Caki2 (cell line): ENCODE results near the gene HERC4. TPM values are rescaled to one million over a fixed set of nuclear protein-coding genes. Genes with fewer than 3 reads are reported as not detected.
"Not testable (repeated sequence)": the region's sequence is repeated elsewhere in the genome, so short reads cannot be mapped to it uniquely, and the experiment has no call there.

ENCODE experiments used
- DNase-seq: peaks from one replicate; pipeline ENCODE4 v3.0.0-alpha.2; 2015; ENCODE audit warnings: low read depth
- in situ Hi-C: cut with HindIII; loops from 2 replicates; pipeline ENCODE4 v1.10.0; 2016; ENCODE audit warnings: low sequenced_read_pairs, low pct_unique_long_range_greater_than_20kb, mixed read lengths
- total RNA-seq: library from RNA; depleted of rRNA; stranded (reverse); fragments of >200 nt; shearing (Covaris generic); gene quantifications from 2 replicates; pipeline ENCODE4 v1.2.3, GENCODE V29; 2014; ENCODE audit warnings: low replicate concordance

Gene HERC4
- total RNA-seq, 1 experiment from 2014 or later, result 10.4 TPM

- in situ Hi-C loops, result no loop called here
- DNase-seq, result peak; percentile 72
Measured at GRCh38 chr10:68096913-68097516, 21.9 kb upstream of the HERC4 start.

- DNase-seq, result peak; percentile 33
- in situ Hi-C loops, result no loop called here
Measured at GRCh38 chr10:68095153-68095552, 20.1 kb upstream of the HERC4 start.

GRCh38 chr10:68092512-68092911, 17.4 kb upstream of the HERC4 start:
- no peak for DNase-seq
- in situ Hi-C loops, result no loop called here

GRCh38 chr10:68090586-68090985, 15.5 kb upstream of the HERC4 start:
- in situ Hi-C loops, result no loop called here
- no peak for DNase-seq

GRCh38 chr10:68088740-68089139, 13.7 kb upstream of the HERC4 start:
- DNase-seq, result no peak
- in situ Hi-C loops, result no loop called here

- in situ Hi-C loops, result no loop called here
Measured at GRCh38 chr10:68087685-68088401, 12.8 kb upstream of the HERC4 start.

GRCh38 chr10:68086910-68087684, 12.0 kb upstream of the HERC4 start:
- DNase-seq, result no peak
- in situ Hi-C loops, result no loop called here

More at GRCh38 chr10:68087685-68088401, 12.8 kb upstream of the HERC4 start:
- DNase-seq, result no peak

- no peak for DNase-seq
- in situ Hi-C loops, result no loop called here
Measured at GRCh38 chr10:68086011-68086410, 10.9 kb upstream of the HERC4 start.

- no peak for DNase-seq
- in situ Hi-C loops, result no loop called here
Measured at GRCh38 chr10:68084469-68084868, 9.4 kb upstream of the HERC4 start.

- in situ Hi-C loops, result no loop called here
- no peak for DNase-seq
Measured at GRCh38 chr10:68083953-68084352, 8.9 kb upstream of the HERC4 start.

- in situ Hi-C loops, result no loop called here
- DNase-seq, result peak; percentile 30
Measured at GRCh38 chr10:68082872-68083271, 7.8 kb upstream of the HERC4 start.

GRCh38 chr10:68081916-68082315, 6.8 kb upstream of the HERC4 start:
- in situ Hi-C loops, result no loop called here
- no peak for DNase-seq

- in situ Hi-C loops, result no loop called here
- no peak for DNase-seq
Measured at GRCh38 chr10:68080853-68081431, 5.9 kb upstream of the HERC4 start.

GRCh38 chr10:68079434-68079833, 4.4 kb upstream of the HERC4 start:
- in situ Hi-C loops, result no loop called here

GRCh38 chr10:68077026-68077425, 1.9 kb upstream of the HERC4 start:
- in situ Hi-C loops, result no loop called here
- no peak for DNase-seq

More at GRCh38 chr10:68079434-68079833, 4.4 kb upstream of the HERC4 start:
- no peak for DNase-seq

GRCh38 chr10:68076081-68076480, 998 bp upstream of the HERC4 start:
- in situ Hi-C loops, DNase-seq: not testable (repeated sequence)

- DNase-seq, result no peak
- in situ Hi-C loops, result no loop called here
Measured at GRCh38 chr10:68075550-68076004, 494 bp upstream of the HERC4 start.

GRCh38 chr10:68074031-68074774, 880 bp downstream of the HERC4 start:
- in situ Hi-C loops, result no loop called here
- DNase-seq, result no peak
